Ishikawa (cell line): Measurements from ENCODE around the gene HLCS.

Experiments used
- CEBPB ChIP-seq: IDR thresholded peaks from 2 replicates; pipeline ENCODE4 v1.6.1; 2012
- CREB1 ChIP-seq: IDR thresholded peaks from 2 replicates; pipeline ENCODE4 v1.6.1; 2012; ENCODE audit warnings: low read depth
- EGR1 ChIP-seq: IDR thresholded peaks from 2 replicates; pipeline ENCODE4 v1.6.1; 2012
- EP300 ChIP-seq: IDR thresholded peaks from 2 replicates; pipeline ENCODE4 v1.6.1; 2012; ENCODE audit warnings: borderline replicate concordance
- FOXM1 ChIP-seq: IDR thresholded peaks from 2 replicates; pipeline ENCODE4 v1.6.1; 2012; ENCODE audit warnings: low read depth, borderline replicate concordance
- MAX ChIP-seq: IDR thresholded peaks from 2 replicates; pipeline ENCODE4 v1.6.1; 2012
- NFIC ChIP-seq: IDR thresholded peaks from 2 replicates; pipeline ENCODE4 v1.6.1; 2012
- RAD21 ChIP-seq: IDR thresholded peaks from 2 replicates; pipeline ENCODE4 v1.6.1; 2012; ENCODE audit warnings: low read depth
- REST ChIP-seq: IDR thresholded peaks from 2 replicates; pipeline ENCODE4 v1.6.1; 2012; ENCODE audit warnings: low read depth, mild to moderate bottlenecking
- TAF1 ChIP-seq: IDR thresholded peaks from 2 replicates; pipeline ENCODE4 v1.6.1; 2012; ENCODE audit warnings: low read depth, mild to moderate bottlenecking
- TEAD4 ChIP-seq: IDR thresholded peaks from 2 replicates; pipeline ENCODE4 v1.6.1; 2012
- YY1 ChIP-seq: IDR thresholded peaks from 2 replicates; pipeline ENCODE4 v1.6.1; 2012; ENCODE audit warnings: low read depth
- ZBTB7A ChIP-seq: IDR thresholded peaks from 2 replicates; pipeline ENCODE4 v1.6.1; 2012; ENCODE audit warnings: low read depth
- TF ChIP-seq, protein P1 (sequence below): IDR thresholded peaks from 2 replicates; pipeline ENCODE4 v1.6.1; 2012

Gene HLCS

DNA sequence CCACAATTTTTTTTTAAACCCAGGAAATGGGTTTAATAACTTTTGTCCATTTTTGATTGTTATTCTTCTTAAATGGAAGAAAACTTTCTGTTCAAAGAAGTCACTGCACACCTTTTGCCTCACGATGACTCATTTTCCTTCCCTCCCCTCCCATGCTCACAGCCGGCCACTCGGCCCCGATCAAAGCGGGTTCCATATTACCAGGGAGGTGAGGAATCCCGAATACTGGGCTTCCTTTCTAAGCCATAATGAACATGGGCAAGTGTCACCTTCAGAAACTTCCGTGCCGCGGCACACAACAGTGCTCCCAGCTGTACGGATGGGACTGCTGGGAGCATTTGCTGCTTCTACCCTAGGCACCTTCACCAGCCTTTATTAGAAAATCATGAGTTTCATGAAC, 121.4 kb downstream of the HLCS start:
- TF ChIP-seq MAX: no peak
- TF ChIP-seq NFIC: no peak
- TF ChIP-seq, protein P1, sequence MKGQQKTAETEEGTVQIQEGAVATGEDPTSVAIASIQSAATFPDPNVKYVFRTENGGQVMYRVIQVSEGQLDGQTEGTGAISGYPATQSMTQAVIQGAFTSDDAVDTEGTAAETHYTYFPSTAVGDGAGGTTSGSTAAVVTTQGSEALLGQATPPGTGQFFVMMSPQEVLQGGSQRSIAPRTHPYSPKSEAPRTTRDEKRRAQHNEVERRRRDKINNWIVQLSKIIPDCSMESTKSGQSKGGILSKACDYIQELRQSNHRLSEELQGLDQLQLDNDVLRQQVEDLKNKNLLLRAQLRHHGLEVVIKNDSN: no peak
- no peak for TF ChIP-seq TEAD4
- no peak for TF ChIP-seq CREB1

DNA sequence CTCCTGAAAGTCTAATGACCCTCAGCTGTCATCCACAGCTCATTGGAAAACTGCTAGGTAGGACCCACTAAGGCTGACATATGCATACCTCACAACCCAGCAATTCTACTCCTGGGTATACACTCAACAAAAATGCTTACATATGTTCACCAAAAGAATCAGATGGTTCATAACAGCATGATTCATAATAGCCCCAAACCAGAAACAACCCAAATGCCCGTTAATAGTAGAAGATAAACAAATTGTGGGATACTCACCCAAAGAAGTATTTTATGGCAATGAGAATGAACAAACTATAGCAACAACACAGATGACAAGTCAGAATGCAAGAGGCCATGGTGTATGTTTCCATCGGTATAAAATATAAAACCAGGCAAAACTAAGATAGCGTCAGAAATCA, 124.6 kb downstream of the HLCS start:
- TF ChIP-seq NFIC (no peak), TAF1 (no peak), TEAD4 (no peak), FOXM1 (no peak), EP300 (no peak), MAX (no peak), RAD21 (no peak), CEBPB (no peak), EGR1 (no peak), REST (no peak)
- TF ChIP-seq, protein P1: no peak

DNA sequence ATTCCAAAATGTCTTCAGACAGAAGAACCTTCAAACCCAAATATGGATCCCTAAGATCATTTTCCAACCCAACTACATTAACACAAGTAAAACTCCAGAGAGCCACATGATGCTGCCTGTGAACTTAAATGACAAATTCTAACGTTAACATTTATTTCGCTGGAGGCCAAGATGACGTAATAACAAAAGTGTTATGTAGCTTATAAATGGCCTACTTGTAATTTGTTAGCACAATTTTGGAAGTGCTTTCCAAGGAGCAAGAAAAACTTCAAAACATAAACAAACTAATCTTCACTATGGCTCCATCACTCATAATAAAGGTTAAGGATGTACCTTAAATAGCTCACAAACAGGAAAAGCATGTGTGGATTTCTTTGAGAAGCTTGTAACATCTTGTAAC, 126.7 kb downstream of the HLCS start:
- no peak for TF ChIP-seq MAX
- no peak for TF ChIP-seq EGR1
- no peak for TF ChIP-seq CREB1
- TF ChIP-seq RAD21: no peak
- TF ChIP-seq, protein P1: no peak
- no peak for TF ChIP-seq EP300
- TF ChIP-seq CEBPB: no peak
- no peak for TF ChIP-seq FOXM1
- no peak for TF ChIP-seq ZBTB7A
- TF ChIP-seq YY1: no peak
- TF ChIP-seq TAF1: no peak
- no peak for TF ChIP-seq TEAD4
- no peak for TF ChIP-seq NFIC
- no peak for TF ChIP-seq REST

DNA sequence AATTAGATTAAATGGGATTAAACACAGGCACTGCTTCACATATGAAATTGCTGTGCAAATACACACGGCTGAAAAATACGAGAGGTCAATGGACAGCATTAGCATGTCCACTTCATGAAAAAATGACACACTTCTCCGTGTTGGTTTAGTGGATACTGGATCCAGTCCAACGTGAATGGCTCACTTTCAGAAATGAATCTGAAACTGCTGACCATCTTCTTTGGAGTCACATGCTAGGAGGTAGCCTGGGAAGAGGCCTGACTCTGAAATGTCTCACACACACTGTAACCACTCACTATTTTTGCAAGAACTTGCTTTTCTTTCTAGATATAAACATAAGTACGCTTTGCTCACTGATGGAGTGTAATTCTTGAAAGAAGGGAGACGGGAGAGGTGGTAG, 127.3 kb downstream of the HLCS start:
- TF ChIP-seq NFIC (no peak), ZBTB7A (no peak), REST (no peak), CREB1 (no peak), FOXM1 (no peak)

DNA sequence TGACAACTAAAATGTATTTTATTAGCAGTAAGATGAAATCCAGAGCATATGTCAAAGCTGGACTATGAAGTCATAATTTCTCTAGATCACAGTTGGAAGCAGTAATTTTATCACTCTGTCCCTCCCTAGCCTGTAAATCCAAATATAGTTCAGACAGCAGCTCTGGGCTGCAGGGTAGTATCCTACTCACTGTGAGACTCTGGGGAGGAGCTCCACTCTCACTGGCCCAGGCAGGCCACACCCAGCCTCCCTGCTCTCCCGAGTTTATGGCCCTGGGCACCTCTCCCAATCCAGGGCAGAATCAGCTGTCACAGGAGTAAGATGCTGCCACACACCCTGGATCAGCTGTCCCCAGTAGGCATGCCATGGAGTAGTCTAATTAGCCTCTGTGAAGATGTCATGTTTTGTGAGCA, 131.1 kb downstream of the HLCS start:
- TF ChIP-seq TAF1 (no peak), NFIC (no peak), FOXM1 (no peak), YY1 (no peak), CREB1 (no peak), CEBPB (no peak), ZBTB7A (no peak)
